ENCODE results near the gene ZNF891. TPM values are rescaled to one million over a fixed set of nuclear protein-coding genes. Genes with fewer than 3 reads are reported as not detected.

ZNF891 gene
- 2.2 TPM for polyA plus RNA-seq (ENCODE audit: insufficient read length)

DNA sequence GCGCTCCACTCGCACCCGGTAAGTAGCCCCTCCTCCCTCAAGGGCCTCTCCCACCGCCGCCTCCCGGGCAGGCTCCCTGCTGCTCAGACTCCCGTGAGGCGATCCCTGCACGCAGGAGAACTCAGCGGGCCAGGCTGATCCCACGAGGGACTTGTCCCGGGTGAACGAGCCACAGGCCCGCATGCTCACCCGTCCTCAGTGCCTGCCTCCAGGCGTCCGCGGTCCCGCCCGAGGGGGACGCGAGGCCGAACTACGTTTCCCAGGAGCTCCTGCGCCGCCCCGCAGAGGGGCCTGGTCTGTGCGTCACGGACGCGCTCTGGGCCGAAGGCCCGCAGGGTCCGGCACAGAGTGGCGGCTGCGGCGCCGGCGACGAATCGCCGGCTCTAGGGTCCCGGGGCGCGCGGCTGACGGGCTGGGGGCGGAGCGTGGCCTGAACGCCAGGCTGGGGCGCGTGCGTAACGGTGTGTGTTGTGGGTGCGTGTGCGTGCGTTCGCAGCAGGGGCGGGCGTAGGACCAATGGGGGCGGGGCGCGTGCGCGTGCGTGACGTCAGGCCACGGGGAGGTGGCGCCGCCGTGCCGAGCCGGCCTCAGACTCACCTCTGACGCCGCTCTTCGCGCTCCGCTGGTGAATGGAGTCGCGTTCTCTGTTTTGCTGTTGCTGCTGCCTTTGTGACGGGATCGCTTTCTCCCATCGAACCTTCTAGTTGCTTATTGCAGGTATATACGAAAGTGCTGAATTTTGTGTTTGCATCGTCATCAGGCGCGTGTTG lies at the start of gene ZNF891, which contains the start of gene ZNF10:
ZNF891 (minus strand) TSS at position 237 of the 770 bp plus-strand sequence. CDS start 8,356 bp downstream, outside the sequence.
ZNF10 (plus strand) TSS at position 590 of the 770 bp plus-strand sequence. CDS start 13,866 bp downstream, outside the sequence.
- DNase-seq (ENCODE audit: low read depth) = peak; percentile 79

DNA sequence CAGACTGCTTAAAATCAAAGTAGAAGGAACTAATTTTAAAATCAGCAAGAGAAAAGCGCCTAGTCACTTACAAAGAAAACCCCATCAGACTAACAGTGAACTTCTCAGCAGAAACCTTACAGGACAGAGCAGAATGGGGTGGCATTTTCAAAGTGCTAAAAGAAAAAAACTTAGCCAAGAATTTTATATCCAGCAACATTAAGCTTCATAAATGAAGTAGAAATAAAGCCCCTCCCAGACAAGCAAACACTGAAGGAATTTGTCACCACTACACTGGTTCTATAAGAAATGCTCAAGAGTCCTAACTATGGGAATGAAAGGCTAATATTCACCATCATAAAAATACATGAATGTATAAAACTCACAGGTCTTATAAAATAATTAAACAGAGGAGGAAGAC lies 44.8 kb upstream of the ZNF891 start:
- no peak for DNase-seq (ENCODE audit: low read depth)

DNA sequence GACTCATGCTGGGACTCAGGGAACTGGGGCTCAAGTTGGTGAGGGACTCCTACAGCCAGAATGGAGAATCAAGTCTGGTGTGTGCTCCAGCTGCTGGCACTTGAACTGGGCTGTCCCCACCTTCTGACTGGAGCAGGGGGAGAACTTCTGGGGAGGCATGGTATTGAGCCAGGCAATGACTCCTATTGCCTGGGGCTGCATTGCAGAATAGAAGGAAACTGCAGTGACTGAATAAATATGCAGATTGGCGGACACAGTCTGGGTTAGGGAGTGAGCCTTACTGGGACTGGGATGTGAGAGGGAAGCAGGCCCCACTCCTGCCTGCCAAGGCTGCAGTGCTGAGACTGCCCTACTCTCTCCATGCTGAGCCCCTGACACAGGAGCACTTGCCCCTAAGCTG lies 42.4 kb upstream of the ZNF891 start:
- DNase-seq (ENCODE audit: low read depth) = no peak

DNA sequence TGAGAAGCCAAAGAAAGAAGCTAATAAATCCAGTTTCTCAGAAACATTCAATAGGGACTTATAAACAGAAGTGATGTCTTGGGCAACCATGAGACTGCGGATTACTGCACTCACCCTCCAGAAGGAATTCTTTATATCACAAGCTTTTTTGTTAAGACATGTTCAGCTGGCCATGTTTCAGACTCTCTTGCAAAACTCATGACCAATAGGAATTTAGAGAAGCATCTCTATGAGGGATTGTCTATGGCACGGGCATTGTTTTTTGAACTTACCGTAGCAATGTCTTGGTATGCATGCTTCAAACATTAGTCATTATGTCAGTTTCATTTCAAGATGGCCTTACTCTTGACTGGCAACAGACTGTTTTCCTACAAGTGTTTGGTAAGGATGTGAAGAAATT lies 35.7 kb upstream of the ZNF891 start:
- no peak for DNase-seq (ENCODE audit: low read depth)

DNA sequence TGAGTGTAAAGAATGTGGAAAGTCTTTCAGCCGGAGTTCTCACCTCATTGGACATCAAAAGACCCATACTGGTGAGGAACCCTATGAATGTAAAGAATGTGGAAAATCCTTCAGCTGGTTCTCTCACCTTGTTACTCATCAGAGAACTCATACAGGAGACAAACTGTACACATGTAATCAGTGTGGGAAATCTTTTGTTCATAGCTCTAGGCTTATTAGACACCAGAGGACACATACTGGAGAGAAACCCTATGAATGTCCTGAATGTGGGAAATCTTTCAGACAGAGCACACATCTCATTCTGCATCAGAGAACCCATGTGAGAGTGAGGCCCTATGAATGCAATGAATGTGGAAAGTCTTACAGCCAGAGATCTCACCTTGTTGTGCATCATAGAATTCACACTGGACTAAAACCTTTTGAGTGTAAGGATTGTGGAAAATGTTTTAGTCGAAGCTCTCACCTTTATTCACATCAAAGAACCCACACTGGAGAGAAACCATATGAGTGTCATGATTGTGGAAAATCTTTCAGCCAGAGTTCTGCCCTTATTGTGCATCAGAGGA lies 26.1 kb upstream of the ZNF891 start:
- DNase-seq (ENCODE audit: low read depth) = no peak

DNA sequence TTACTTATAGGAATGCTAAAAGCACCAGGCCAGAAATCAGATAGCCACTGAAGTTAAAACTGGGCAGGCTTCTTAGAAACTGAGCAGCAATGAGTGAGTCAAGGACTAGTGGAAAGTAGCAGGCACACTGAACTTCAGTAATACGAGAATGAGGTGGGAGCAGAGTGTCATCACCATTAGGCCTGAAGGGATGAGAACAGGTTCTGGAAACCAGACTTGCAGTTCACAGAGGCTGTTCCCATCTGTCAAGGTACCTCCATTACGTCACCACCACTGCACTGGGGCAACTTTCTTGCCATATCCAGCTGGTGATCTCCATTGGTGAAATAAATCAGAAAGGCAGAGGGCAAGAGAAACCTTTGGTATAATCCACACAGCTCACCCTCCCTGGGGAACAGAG lies 15.9 kb upstream of the ZNF891 start:
- no peak for DNase-seq (ENCODE audit: low read depth)

DNA sequence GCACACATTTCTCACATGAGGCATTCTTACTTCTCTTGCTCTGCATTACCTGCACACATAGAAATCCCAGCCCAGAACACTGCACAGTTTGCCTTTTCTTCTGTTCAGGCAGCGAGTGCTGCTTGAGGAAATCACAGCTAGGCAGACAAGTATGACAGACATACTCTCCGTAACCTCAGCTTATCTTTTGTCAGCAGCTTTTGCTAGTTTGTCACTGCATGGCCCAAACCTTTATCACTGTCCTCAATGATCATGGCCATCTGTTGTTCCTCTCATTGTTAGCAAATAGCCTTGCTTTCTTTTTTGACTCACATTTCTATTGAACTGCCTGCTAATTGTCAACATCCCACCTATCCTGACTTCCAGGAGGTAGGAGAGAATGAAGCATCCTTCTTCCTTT lies 5.7 kb upstream of the ZNF891 start:
- no peak for DNase-seq (ENCODE audit: low read depth)

DNA sequence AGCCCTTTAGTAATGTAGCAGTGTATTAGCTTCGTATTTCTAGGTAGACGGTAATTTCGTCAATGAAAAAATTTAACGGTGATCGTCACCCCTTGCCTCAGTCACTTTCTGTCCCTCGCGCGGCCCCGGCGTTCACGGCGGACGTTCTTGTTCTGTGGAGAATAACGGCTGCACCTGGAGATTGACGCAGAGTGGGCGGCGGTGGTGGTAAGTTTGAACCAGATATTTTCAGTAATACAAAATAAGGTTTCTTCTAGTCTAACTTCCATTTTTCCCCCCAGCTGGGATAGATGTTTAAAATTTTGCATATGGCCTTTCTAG lies 694 bp upstream of the ZNF891 start:
- DNase-seq (ENCODE audit: low read depth) = no peak

DNA sequence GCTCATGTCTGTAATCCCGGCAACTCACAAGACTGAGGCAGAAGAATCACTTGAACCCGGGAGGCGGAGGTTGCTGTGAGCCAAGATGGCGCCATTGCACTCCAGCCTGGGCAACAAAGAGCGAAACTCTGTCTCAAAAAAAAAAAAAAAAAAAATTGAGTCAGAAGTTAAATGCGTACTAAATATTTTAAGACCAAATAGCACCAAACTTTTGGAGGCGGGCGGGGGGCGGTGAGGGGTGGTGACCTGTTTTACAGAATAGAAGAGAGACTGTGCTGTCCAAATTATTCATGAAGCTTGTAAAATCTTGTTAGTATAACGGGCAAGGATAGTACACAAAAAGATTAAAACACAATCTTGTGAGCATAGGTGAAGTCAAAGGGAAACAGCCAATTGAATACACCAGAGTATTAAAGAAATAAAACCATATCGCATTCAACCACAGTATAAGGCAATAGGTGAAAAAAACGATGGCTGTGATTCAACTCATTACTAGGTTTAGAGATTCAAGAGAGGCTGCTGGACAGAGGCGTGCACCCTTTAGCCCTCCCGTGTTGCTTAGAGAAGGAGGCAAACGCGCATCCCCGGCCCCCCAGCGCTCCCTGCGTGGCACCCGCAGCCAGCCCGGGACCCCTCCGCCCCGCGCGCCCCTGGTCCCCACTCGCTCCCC lies 571 bp downstream of the ZNF891 start:
- DNase-seq (ENCODE audit: low read depth) = no peak

DNA sequence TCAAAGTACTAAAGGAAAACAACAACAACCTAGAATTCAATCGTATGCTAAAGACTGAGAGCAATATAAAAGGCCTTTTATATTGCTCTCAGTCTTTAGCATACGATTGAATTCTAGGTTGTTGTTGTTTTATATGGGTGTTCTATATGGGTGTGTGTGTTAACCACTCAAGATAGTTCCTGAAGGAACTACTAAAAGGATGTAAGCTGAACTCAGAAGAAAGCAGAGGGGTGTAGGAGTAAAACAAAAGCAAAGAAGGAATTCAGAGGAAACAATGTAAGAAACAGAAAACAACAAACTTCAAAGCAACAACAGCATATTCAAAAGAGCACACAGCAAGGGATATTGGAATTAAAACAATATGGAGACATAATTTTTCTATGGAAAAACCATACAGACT lies 5.4 kb downstream of the ZNF891 start:
- no peak for DNase-seq (ENCODE audit: low read depth)

DNA sequence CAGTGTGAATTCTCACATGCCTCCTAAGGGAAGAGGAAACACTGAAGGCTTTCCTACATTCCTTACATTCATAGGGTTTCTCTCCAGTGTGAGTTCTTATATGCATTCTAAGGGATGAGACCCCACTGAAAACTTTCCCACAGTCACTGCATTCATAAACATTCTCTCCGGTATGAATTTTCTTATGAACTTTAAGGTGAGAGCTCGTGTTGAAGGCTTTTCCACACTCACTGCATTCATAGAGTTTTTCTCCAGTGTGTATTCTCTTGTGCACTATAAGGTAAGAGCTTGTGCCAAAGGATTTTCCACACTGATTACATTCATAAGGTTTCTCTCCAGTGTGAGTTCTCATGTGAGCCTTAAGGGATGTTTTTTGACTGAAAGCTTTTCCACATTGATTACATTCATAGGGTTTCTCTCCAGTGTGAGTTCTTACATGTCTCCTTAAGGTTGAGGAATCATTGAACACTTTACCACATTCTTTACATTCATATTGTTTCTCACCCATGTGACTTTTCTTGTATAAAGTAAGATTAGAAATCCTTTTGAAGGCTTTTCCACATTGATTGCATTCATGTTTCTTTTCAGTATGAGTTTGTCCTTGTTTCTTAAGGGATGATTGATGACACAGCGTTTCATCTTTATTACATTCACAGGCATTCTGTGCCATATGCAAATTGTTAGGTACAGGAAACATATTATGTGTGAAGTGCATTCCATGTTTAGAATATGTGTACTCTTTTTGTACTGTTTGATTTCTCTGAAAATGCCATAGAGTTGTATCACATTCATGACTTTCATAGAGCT lies 9.5 kb downstream of the ZNF891 start:
- no peak for DNase-seq (ENCODE audit: low read depth)

DNA sequence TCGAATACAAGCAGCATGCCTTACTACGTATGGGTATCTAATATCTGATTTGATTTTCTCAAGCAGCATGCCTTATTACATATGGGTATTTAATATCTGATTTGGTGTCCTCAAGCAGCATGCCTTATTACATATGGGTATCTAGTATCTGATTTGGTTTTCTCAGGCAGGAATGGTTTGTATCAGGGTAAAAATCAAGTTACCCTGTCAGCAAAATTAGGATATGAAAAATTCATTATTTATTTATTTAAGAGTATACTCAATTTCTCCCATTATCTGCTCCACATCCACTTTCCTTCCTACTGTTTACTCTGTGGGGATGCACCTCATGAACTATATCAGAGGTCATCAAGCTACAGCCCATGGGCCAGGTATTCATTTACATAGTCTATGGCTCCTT lies 21.9 kb downstream of the ZNF891 start:
- no peak for DNase-seq (ENCODE audit: low read depth)

DNA sequence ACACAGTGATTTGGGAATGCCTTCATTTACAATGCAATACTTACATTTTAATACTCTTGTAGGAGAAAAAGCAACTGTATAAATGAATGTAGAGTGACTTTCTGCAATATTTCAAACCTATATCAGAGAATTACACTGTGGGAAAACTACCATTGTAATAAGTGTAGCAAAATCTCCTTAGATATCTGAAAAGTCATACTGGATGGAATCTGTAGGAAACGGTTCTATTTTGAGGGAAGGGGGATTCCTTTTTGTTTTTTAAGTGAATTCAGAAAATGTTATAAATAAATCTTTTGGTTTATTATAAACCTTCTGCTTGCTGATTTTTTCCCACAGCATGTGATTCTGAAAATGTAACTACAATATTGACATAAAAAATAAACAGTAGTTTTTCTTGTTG lies 23.0 kb downstream of the ZNF891 start:
- DNase-seq (ENCODE audit: low read depth) = no peak

DNA sequence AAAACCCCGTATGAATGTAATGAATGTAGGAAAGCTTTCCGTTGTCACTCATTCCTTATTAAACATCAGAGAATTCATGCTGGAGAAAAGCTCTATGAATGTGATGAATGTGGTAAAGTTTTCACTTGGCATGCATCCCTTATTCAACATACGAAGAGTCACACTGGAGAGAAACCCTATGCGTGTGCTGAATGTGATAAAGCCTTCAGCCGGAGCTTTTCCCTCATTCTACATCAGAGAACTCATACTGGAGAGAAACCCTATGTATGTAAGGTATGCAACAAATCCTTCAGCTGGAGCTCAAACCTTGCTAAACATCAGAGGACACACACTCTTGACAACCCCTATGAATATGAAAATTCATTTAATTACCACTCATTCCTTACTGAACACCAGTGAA lies 23.8 kb downstream of the ZNF891 start:
- no peak for DNase-seq (ENCODE audit: low read depth)

DNA sequence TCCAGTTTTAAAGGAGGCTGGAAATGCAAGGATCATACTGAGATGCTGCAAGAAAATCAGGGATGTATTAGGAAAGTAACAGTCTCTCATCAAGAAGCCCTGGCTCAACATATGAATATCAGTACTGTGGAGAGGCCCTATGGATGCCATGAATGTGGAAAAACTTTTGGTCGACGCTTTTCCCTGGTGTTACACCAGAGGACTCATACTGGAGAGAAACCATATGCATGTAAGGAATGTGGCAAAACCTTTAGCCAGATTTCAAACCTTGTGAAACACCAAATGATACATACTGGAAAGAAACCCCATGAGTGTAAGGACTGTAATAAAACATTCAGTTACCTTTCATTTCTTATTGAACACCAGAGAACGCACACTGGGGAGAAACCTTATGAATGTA lies 24.5 kb downstream of the ZNF891 start:
- DNase-seq (ENCODE audit: low read depth) = no peak

DNA sequence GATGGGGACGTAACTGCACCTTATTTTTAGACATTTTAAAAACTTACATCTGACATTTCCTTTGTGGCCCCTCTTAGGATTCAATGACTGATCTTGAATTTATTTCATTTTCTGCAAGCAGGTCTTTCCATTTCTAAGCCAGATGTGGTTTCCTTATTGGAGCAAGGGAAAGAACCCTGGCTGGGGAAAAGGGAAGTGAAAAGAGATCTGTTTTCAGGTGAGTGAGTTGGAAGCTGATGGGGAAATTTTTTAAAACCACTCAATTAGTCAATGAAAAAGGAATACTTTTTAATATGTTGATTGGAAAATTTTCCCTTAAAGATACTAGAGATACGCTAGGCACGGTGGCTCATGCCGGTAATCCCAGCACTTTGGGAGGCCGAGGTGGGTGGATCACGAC lies 46.7 kb downstream of the ZNF891 start:
- no peak for DNase-seq (ENCODE audit: low read depth)

DNA sequence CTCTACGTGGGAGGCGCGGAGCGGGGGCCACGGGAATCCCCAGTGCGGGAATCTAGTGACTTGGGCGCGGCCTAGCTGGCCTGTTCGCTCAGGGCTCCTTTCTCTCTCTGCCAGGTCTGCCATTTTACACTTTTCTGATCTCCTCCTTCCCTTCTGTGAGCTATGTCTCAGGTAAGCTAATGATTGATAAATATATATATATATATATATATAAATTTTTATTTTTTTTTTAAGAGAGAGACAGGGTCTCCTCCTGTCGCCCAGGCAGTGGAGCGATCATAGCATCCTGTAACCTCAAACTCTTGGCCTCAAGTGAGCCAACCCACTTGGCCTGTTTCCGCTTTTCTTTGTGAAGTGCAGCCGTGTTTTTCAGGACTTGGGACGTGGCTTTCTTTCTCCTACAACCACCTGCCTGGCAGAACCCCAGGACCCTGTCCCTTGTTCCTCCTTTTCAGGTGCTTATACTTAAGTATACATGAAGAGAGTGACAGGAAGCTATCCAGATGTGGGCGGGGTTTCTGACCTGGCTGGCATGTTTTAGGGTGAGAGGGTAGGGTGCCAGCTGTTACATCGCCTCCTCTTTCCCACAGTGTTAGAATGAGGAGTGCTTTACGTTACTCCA lies 48.8 kb downstream of the ZNF891 start:
- no peak for DNase-seq (ENCODE audit: low read depth)

DNA sequence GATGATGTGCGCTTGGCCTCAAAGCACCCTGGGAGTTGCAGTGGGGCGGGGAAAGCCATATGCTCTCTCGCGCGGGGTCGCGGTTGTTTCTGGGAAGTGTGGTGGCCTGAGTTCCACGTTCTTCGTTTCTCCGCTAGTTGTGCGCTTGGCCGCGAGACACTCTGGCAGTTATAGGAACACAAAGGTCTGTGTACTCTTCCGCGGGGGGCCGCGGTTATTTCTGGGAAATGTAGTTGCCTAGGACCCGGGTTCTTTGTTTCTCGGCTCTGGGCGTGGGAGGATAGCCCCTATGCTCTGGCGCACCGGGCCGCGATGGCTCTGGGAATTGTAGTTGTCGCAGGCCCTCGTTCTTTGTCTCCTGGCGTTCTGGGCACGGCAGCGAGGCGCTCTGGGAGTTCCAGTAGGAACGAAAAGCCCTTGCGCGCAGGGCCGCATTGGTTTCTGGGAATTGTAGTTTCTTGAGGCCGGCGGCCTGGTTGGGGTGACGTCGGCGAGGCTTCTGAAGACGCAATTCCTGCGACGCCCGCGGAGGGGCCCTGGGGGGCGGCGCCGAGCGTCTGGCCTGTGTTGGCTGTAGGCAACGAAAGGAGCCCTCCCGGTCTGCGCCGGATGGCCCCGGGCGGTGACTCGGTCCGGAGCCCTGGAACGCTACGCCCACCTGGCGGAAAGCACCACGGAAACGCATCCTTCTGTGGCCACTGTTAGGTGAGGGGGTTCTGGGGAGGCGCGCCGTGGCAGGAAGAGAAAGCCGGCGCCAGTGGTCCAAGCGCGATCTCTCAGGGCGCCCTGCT lies 49.5 kb downstream of the ZNF891 start, which contains the start of gene ZNF140:
ZNF140 (plus strand) TSS at position 556 of the 791 bp plus-strand sequence. CDS start 398 bp downstream, outside the sequence.
- peak; percentile 92 for DNase-seq (ENCODE audit: low read depth)

DNA sequence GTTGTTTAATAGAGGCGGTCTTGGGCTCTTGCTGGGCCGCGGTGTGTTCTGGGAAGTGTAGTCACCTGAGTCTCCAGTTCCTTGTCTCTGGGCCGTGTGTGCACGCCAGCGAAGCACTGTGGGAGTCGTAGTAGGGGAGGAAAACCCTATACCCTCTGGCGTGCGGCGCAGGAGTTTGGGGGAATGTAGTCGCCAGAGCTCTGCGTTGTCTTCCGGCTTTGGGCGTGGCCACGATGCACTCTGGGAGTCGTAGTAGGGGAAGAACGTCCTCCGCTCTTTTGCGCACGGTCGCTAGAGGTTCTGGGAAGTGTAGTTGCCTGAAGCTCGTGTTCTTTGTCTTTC lies 50.1 kb downstream of the ZNF891 start:
- DNase-seq (ENCODE audit: low read depth) = peak; percentile 99

DNA sequence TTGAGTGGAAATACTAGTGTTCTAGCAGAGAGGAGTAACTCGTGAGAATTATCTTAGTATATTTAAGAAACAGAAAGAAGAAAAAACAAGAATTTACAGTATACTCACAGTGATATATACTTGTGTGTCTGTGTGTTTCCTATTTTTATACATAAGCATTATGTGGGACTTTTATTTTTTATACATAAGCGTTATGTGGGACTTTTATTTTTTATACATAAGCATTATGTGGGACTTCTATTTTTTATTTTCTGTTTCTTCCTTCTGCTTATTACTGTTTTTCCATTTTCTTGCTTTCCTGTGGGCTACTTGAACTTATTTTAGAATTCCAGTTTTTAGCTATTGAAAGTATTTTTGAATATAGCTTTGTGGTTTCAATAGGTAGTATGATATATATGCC lies 56.2 kb downstream of the ZNF891 start:
- DNase-seq (ENCODE audit: low read depth) = no peak

DNA sequence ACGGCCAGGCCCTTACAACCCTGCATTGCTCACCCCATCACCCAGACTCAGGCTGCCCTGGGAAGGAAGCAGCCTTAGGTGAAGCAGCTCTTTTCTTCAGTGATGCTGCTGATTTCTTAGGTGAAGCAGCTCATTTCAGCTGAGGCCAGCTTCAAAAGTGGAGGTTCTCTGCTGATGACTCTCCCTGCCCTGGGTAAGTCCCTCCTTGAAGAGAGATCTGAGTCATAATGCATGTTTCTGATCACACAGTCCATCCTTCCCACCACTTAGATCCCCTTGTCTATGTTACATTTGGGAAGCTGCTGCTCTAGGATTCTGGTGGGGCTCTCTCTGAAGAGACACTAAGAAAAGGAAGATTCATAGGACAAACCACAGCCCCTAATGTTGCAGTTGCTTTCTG lies 66.5 kb downstream of the ZNF891 start:
- DNase-seq (ENCODE audit: low read depth) = no peak

Data from forelimb muscle (tissue), 1 donor.